GM13977 (cell line): ENCODE measurements around the gene USP31.

ENCODE experiments used
- DNase-seq: peaks from one replicate; pipeline ENCODE4 v3.0.0; 2012; ENCODE audit warnings: low spot score
- in situ Hi-C: fragments of 300-500 bp; cut with MboI; formaldehyde crosslinking; loops from one replicate; pipeline ENCODE4 v1.12.0; 2022; ENCODE audit warnings: low sequenced_read_pairs, low pct_unique_long_range_greater_than_20kb, mixed read lengths, inconsistent platforms; ENCODE audit not compliant: unreplicated experiment
- TF ChIP-seq, protein P1 (sequence below): IDR thresholded peaks from 2 replicates; pipeline ENCODE4 v1.5.1; 2012; ENCODE audit warnings: mild to moderate bottlenecking, control low read depth; ENCODE audit not compliant: insufficient read depth; ENCODE audit errors: extremely low read depth, missing control alignments

Gene USP31

DNA sequence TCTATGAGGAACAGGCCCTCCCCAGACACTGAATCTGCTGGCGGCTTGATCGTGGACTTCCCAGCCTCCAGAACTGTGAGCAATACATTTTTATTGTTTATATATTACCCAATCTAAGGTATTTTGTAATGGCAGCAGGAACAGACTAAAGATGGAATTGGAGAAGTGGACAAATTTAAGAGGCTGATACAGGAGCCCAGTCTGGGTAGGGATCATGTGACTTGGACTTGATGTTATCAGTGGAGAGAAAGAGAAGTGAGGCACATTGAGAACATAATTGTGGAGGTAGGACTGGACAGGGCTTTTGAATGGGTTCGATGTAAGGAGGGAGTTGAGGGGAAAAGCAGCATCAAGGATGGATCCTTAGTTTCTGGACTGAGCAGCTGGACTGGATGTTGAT is 93.8 kb downstream of the USP31 start:
- TF ChIP-seq, protein P1, sequence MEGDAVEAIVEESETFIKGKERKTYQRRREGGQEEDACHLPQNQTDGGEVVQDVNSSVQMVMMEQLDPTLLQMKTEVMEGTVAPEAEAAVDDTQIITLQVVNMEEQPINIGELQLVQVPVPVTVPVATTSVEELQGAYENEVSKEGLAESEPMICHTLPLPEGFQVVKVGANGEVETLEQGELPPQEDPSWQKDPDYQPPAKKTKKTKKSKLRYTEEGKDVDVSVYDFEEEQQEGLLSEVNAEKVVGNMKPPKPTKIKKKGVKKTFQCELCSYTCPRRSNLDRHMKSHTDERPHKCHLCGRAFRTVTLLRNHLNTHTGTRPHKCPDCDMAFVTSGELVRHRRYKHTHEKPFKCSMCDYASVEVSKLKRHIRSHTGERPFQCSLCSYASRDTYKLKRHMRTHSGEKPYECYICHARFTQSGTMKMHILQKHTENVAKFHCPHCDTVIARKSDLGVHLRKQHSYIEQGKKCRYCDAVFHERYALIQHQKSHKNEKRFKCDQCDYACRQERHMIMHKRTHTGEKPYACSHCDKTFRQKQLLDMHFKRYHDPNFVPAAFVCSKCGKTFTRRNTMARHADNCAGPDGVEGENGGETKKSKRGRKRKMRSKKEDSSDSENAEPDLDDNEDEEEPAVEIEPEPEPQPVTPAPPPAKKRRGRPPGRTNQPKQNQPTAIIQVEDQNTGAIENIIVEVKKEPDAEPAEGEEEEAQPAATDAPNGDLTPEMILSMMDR: no peak
- DNase-seq: no peak
- in situ Hi-C loops: no loop called here

GRCh38 chr16:23052908-23053580 is 96.2 kb downstream of the USP31 start:
- no peak for DNase-seq
- in situ Hi-C loops: no loop called here
- TF ChIP-seq, protein P1: no peak

GRCh38 chr16:23052221-23052620 is 97.0 kb downstream of the USP31 start:
- in situ Hi-C loops: no loop called here
- DNase-seq: no peak
- TF ChIP-seq, protein P1: no peak

- no peak for DNase-seq
- in situ Hi-C loops: no loop called here
- TF ChIP-seq, protein P1: no peak
Observed at GRCh38 chr16:23051587-23051986, 97.7 kb downstream of the USP31 start.

GRCh38 chr16:23048164-23048563 is 101.1 kb downstream of the USP31 start:
- TF ChIP-seq, protein P1: no peak
- in situ Hi-C loops: no loop called here
- DNase-seq: no peak

GRCh38 chr16:23045025-23045424 is 104.2 kb downstream of the USP31 start:
- in situ Hi-C loops: no loop called here

More at GRCh38 chr16:23045025-23045424, 104.2 kb downstream of the USP31 start:
- DNase-seq: no peak
- TF ChIP-seq, protein P1: no peak
